Activated naive CD4-positive, alpha-beta T cell treated with anti-CD3 and anti-CD28 coated beads, Interleukin-2, amount 10 ng/mL, durations not matched to agents 7 days and 5 days (primary cell): ENCODE measurements around the gene SNCG.
"Not testable (repeated sequence)": the region's sequence is repeated elsewhere in the genome, so short reads cannot be mapped to it uniquely, and the experiment has no call there.

Source experiments
- CTCF ChIA-PET: fragments of 350-600 bp; sonication (Branson Sonifier 250); formaldehyde crosslinking; loops from one replicate; lab custom pipeline; 2021; ENCODE audit warnings: antibody characterized with exemption; lab: Charles Lee
- DNase-seq: peaks from one replicate; pipeline ENCODE4 v3.0.0-alpha.2; 2020
- H3K27ac Mint-ChIP-seq: one replicate; pipeline ENCODE4 v1.8.0; 2021; ENCODE audit warnings: mild to moderate bottlenecking, moderate library complexity, mixed read lengths
- H3K27me3 Mint-ChIP-seq: one replicate; pipeline ENCODE4 v1.8.0; 2021; ENCODE audit warnings: mild to moderate bottlenecking, mixed read lengths
- H3K36me3 Mint-ChIP-seq: one replicate; pipeline ENCODE4 v1.8.0; 2021; ENCODE audit warnings: mixed read lengths
- H3K4me1 Mint-ChIP-seq: one replicate; pipeline ENCODE4 v1.8.0; 2021; ENCODE audit warnings: mixed read lengths
- H3K4me3 Mint-ChIP-seq: one replicate; pipeline ENCODE4 v1.8.0; 2021; ENCODE audit warnings: mild to moderate bottlenecking, moderate library complexity, mixed read lengths
- H3K9me3 Mint-ChIP-seq: one replicate; pipeline ENCODE4 v1.8.0; 2021; ENCODE audit warnings: mixed read lengths

The SNCG gene

GRCh38 chr10:86968994-86969355 lies 10.6 kb downstream of the SNCG start:
- CTCF ChIA-PET = interaction anchor here (1.0 to 5.4 kb wide), 3 partner anchors 9 to 118 kb away, joined by 3 to 46 read pairs (median 6); no protein-coding TSS in a partner anchor
- Mint-ChIP-seq H3K27ac (no peak overlapping the region), H3K4me3 (no peak overlapping the region)

GRCh38 chr10:86969421-86970041 lies 11.1 kb downstream of the SNCG start:
- H3K27ac Mint-ChIP-seq = no peak overlapping the region
- H3K4me1 Mint-ChIP-seq = peaks cover 43% of the 10 kb centered on the region
- H3K27me3 Mint-ChIP-seq = peaks cover 79% of the 10 kb centered on the region
- CTCF ChIA-PET = interaction anchor here (0.7 to 5.4 kb wide), 4 partner anchors 9 to 124 kb away, joined by 3 to 46 read pairs (median 4); no protein-coding TSS in a partner anchor
- no peak for DNase-seq
- H3K4me3 Mint-ChIP-seq = peak overlapping the region; percentile 65
- no peaks in the 10 kb centered on the region for H3K36me3 Mint-ChIP-seq
- H3K9me3 Mint-ChIP-seq = no peaks in the 10 kb centered on the region

More at GRCh38 chr10:86968994-86969355, 10.6 kb downstream of the SNCG start:
- H3K9me3 Mint-ChIP-seq = no peaks in the 10 kb centered on the region
- no peaks in the 10 kb centered on the region for H3K36me3 Mint-ChIP-seq
- DNase-seq = no peak
- H3K27me3 Mint-ChIP-seq = peaks cover 74% of the 10 kb centered on the region
- H3K4me1 Mint-ChIP-seq = peaks cover 43% of the 10 kb centered on the region

GRCh38 chr10:86970162-86970981 lies 12.0 kb downstream of the SNCG start:
- DNase-seq = no peak
- H3K9me3 Mint-ChIP-seq = no peaks in the 10 kb centered on the region

GRCh38 chr10:86970982-86971231 lies 12.5 kb downstream of the SNCG start:
- no peak for DNase-seq
- H3K27me3 Mint-ChIP-seq = peaks cover 84% of the 10 kb centered on the region
- CTCF ChIA-PET = interaction anchor here (1.4 kb wide), 1 partner anchor 11 kb away, joined by 5 read pairs; no protein-coding TSS in a partner anchor
- peaks cover 38% of the 10 kb centered on the region for H3K4me1 Mint-ChIP-seq
- no peaks in the 10 kb centered on the region for H3K36me3 Mint-ChIP-seq
- peak overlapping the region; percentile 65 for H3K4me3 Mint-ChIP-seq
- H3K27ac Mint-ChIP-seq = peak overlapping the region; percentile 75
- H3K9me3 Mint-ChIP-seq = no peaks in the 10 kb centered on the region

More at GRCh38 chr10:86970162-86970981, 12.0 kb downstream of the SNCG start:
- peaks cover 43% of the 10 kb centered on the region for H3K4me1 Mint-ChIP-seq
- H3K27me3 Mint-ChIP-seq = peaks cover 84% of the 10 kb centered on the region
- H3K27ac Mint-ChIP-seq = peak overlapping the region; percentile 75
- H3K4me3 Mint-ChIP-seq = peak overlapping the region; percentile 65
- H3K36me3 Mint-ChIP-seq = no peaks in the 10 kb centered on the region
- CTCF ChIA-PET = interaction anchor here (0.7 to 5.4 kb wide), 4 partner anchors 10 to 123 kb away, joined by 3 to 46 read pairs (median 4); no protein-coding TSS in a partner anchor

- H3K27ac Mint-ChIP-seq = peak overlapping the region; percentile 42
- peaks cover 83% of the 10 kb centered on the region for H3K27me3 Mint-ChIP-seq
- H3K4me1 Mint-ChIP-seq = peaks cover 33% of the 10 kb centered on the region
- no peaks in the 10 kb centered on the region for H3K9me3 Mint-ChIP-seq
- peak overlapping the region; percentile 65 for H3K4me3 Mint-ChIP-seq
- H3K36me3 Mint-ChIP-seq = no peaks in the 10 kb centered on the region
- DNase-seq = peak; percentile 87
- CTCF ChIA-PET = interaction anchor here (1.4 kb wide), 1 partner anchor 11 kb away, joined by 5 read pairs; no protein-coding TSS in a partner anchor
Observed at GRCh38 chr10:86971232-86971991, 13.0 kb downstream of the SNCG start.

GRCh38 chr10:86972613-86973380 lies 14.4 kb downstream of the SNCG start:
- no peak for DNase-seq
- Mint-ChIP-seq H3K36me3 (no peaks in the 10 kb centered on the region), H3K4me1 (peaks cover 22% of the 10 kb centered on the region), H3K4me3 (peak overlapping the region; percentile 2), H3K27me3 (peaks cover 73% of the 10 kb centered on the region), H3K9me3 (no peaks in the 10 kb centered on the region), H3K27ac (no peak overlapping the region)
- CTCF ChIA-PET = no interaction called here

- no peak for DNase-seq
- Mint-ChIP-seq H3K27ac (no peak overlapping the region), H3K36me3 (no peaks in the 10 kb centered on the region), H3K27me3 (peaks cover 66% of the 10 kb centered on the region), H3K9me3 (no peaks in the 10 kb centered on the region), H3K4me3 (no peak overlapping the region), H3K4me1 (peaks cover 14% of the 10 kb centered on the region)
- CTCF ChIA-PET = no interaction called here
Observed at GRCh38 chr10:86974484-86974883, 16.1 kb downstream of the SNCG start.

- H3K4me1 Mint-ChIP-seq = peaks cover 7% of the 10 kb centered on the region
- no peak for DNase-seq
- no peak overlapping the region for H3K4me3 Mint-ChIP-seq
- H3K9me3 Mint-ChIP-seq = no peaks in the 10 kb centered on the region
- no peaks in the 10 kb centered on the region for H3K36me3 Mint-ChIP-seq
- no peak overlapping the region for H3K27ac Mint-ChIP-seq
- peaks cover 64% of the 10 kb centered on the region for H3K27me3 Mint-ChIP-seq
- CTCF ChIA-PET = interaction anchor here (1.1 kb wide), 1 partner anchor 10 kb away, joined by 3 read pairs; no protein-coding TSS in a partner anchor
Observed at GRCh38 chr10:86976362-86977056, 18.1 kb downstream of the SNCG start.

- H3K4me1 Mint-ChIP-seq, H3K27ac Mint-ChIP-seq, CTCF ChIA-PET, H3K9me3 Mint-ChIP-seq, H3K4me3 Mint-ChIP-seq, H3K36me3 Mint-ChIP-seq, DNase-seq: not testable (repeated sequence)
- H3K27me3 Mint-ChIP-seq = peaks cover 45% of the 10 kb centered on the region
Observed at GRCh38 chr10:86978457-86978856, 20.1 kb downstream of the SNCG start.

GRCh38 chr10:86979296-86979818 lies 21.0 kb downstream of the SNCG start:
- DNase-seq = no peak
- Mint-ChIP-seq H3K27me3 (peaks cover 37% of the 10 kb centered on the region), H3K9me3 (no peaks in the 10 kb centered on the region), H3K27ac (no peak overlapping the region), H3K4me1 (no peaks in the 10 kb centered on the region), H3K4me3 (no peak overlapping the region), H3K36me3 (no peaks in the 10 kb centered on the region)
- CTCF ChIA-PET = no interaction called here

- no peak for DNase-seq
- H3K27me3 Mint-ChIP-seq = peaks cover 31% of the 10 kb centered on the region
- H3K9me3 Mint-ChIP-seq = no peaks in the 10 kb centered on the region
- no peaks in the 10 kb centered on the region for H3K4me1 Mint-ChIP-seq
- CTCF ChIA-PET = no interaction called here
- H3K27ac Mint-ChIP-seq = no peak overlapping the region
- no peaks in the 10 kb centered on the region for H3K36me3 Mint-ChIP-seq
- no peak overlapping the region for H3K4me3 Mint-ChIP-seq
Observed at GRCh38 chr10:86979977-86980448, 21.6 kb downstream of the SNCG start.

- H3K4me1 Mint-ChIP-seq, H3K9me3 Mint-ChIP-seq, CTCF ChIA-PET, H3K4me3 Mint-ChIP-seq, H3K27ac Mint-ChIP-seq, DNase-seq, H3K36me3 Mint-ChIP-seq: not testable (repeated sequence)
- peaks cover 31% of the 10 kb centered on the region for H3K27me3 Mint-ChIP-seq
Observed at GRCh38 chr10:86981020-86981419, 22.6 kb downstream of the SNCG start.

- Mint-ChIP-seq H3K4me1 (no peaks in the 10 kb centered on the region), H3K36me3 (no peaks in the 10 kb centered on the region), H3K27me3 (peaks cover 31% of the 10 kb centered on the region), H3K9me3 (no peaks in the 10 kb centered on the region), H3K4me3 (no peak overlapping the region), H3K27ac (no peak overlapping the region)
- DNase-seq = no peak
- CTCF ChIA-PET = no interaction called here
Observed at GRCh38 chr10:86981716-86982115, 23.3 kb downstream of the SNCG start.
